H1 (cell line): Measurements from ENCODE around the gene PSORS1C1. TPM values are rescaled to one million over a fixed set of nuclear protein-coding genes. Genes with fewer than 3 reads are reported as not detected.

Experiments used
- CTCF ChIA-PET: fragments of 300-600 bp; sonication (Branson Sonifier 250); formaldehyde crosslinking; loops from one replicate; lab custom pipeline; 2021; ENCODE audit not compliant: partially characterized antibody; lab: Charles Lee
- POLR2A ChIA-PET: fragments of 300-600 bp; sonication (Branson Sonifier 250); formaldehyde crosslinking; loops from one replicate; lab custom pipeline; 2021; ENCODE audit warnings: inconsistent platforms; ENCODE audit not compliant: partially characterized antibody; lab: Charles Lee
- DNase-seq, 2 experiments: peaks; one replicate each; pipeline versions ENCODE4 v3.0.0 to v3.0.0-alpha.2; 2010 to 2022; ENCODE audit warnings: low spot score in 2 of 2, low read depth in 1 of 2, mixed read lengths in 1 of 2
- FAIRE-seq: peaks from 2 replicates; lab custom pipeline; 2011; peaks lifted over from hg19 to GRCh38; lab: Jason Lieb, UNC
- H2AFZ ChIP-seq: 2 replicates; pipeline ENCODE4 v1.8.1; 2012; ENCODE audit warnings: low read length, inconsistent platforms
- H2AK5ac ChIP-seq: 2 replicates; pipeline ENCODE4 v1.6.1; 2013; ENCODE audit warnings: low read depth, low read length
- H2BK120ac ChIP-seq: replicated peaks from 2 replicates; pipeline ENCODE3; 2013; ENCODE audit warnings: low read depth, low read length, inconsistent platforms
- H2BK12ac ChIP-seq: 2 replicates; pipeline ENCODE4 v1.6.1; 2013; ENCODE audit warnings: low read depth, low read length
- H2BK15ac ChIP-seq: 2 replicates; pipeline ENCODE4 v1.6.1; 2013; ENCODE audit warnings: low read length
- H2BK20ac ChIP-seq: 2 replicates; pipeline ENCODE4 v1.6.1; 2013; ENCODE audit warnings: low read length
- H2BK5ac ChIP-seq: 2 replicates; pipeline ENCODE4 v1.6.1; 2013; ENCODE audit warnings: low read depth, low read length
- H3K14ac ChIP-seq: 2 replicates; pipeline ENCODE4 v1.6.1; 2013; ENCODE audit warnings: inconsistent platforms; ENCODE audit not compliant: insufficient read length
- H3K18ac ChIP-seq: 2 replicates; pipeline ENCODE4 v1.6.1; 2013; ENCODE audit warnings: low read length; ENCODE audit errors: extremely low read depth
- H3K23ac ChIP-seq: 2 replicates; pipeline ENCODE4 v1.6.1; 2013; ENCODE audit warnings: inconsistent platforms; ENCODE audit not compliant: insufficient read length
- H3K23me2 ChIP-seq: 2 replicates; pipeline ENCODE4 v1.6.1; 2013; ENCODE audit warnings: low read depth, low read length
- H3K27ac ChIP-seq: 2 replicates; pipeline ENCODE4 v1.6.1; 2011; ENCODE audit warnings: low read depth, low read length, inconsistent platforms
- H3K27me3 ChIP-seq, 4 experiments: replicated peaks in 1 of 4; 1 replicate in 1 of 4; 2 replicates in 3 of 4; pipeline versions ENCODE4 v1.6.1 to v1.8.1; 2011 to 2013; ENCODE audit warnings: low read length in 3 of 4, mild to moderate bottlenecking in 3 of 4, inconsistent platforms in 2 of 4, mixed read lengths in 2 of 4, moderate library complexity in 1 of 4; ENCODE audit not compliant: control insufficient read depth in 3 of 4, insufficient read depth in 3 of 4; ENCODE audit errors: extremely low read depth in 1 of 4
- H3K36me3 ChIP-seq, 4 experiments: 2 replicates each; pipeline versions ENCODE4 v1.6.1 to v1.8.1; 2011 to 2013; ENCODE audit warnings: mild to moderate bottlenecking in 4 of 4, low read length in 3 of 4, moderate library complexity in 2 of 4, control low read depth in 1 of 4, inconsistent platforms in 1 of 4; ENCODE audit not compliant: insufficient read depth in 4 of 4, control insufficient read depth in 2 of 4
- H3K4ac ChIP-seq: replicated peaks from 2 replicates; pipeline ENCODE3; 2013; ENCODE audit warnings: low read length, low read depth, mixed read lengths, inconsistent platforms; ENCODE audit not compliant: insufficient read length
- H3K4me1 ChIP-seq, 4 experiments: replicated peaks in 1 of 4; 1 replicate in 1 of 4; 2 replicates in 3 of 4; pipeline versions ENCODE4 v1.6.1 to v1.8.1; 2011 to 2013; ENCODE audit warnings: low read length in 3 of 4, inconsistent platforms in 2 of 4, mixed read lengths in 1 of 4; ENCODE audit not compliant: insufficient read depth in 4 of 4, control insufficient read depth in 3 of 4
- H3K4me2 ChIP-seq, 2 experiments: 2 replicates each; pipeline versions ENCODE4 v1.6.1 to v1.8.1; 2011 to 2013; ENCODE audit warnings: low read depth in 2 of 2, low read length in 2 of 2, control low read depth in 1 of 2, inconsistent platforms in 1 of 2, mild to moderate bottlenecking in 1 of 2; ENCODE audit not compliant: insufficient read depth in 1 of 2
- H3K4me3 ChIP-seq, 4 experiments: fragments of 200-600, 300-600 bp in 1 of 4; sonication (generic), shearing (Covaris generic), sonication (Bioruptor Twin) in 1 of 4; 2 replicates each; pipeline versions ENCODE4 v1.5.1 to v1.8.1; 2011 to 2016; ENCODE audit warnings: low read length in 4 of 4, low read depth in 3 of 4, control low read depth in 2 of 4, inconsistent platforms in 2 of 4, mild to moderate bottlenecking in 2 of 4, mixed read lengths in 1 of 4, moderate library complexity in 1 of 4; ENCODE audit not compliant: insufficient read depth in 2 of 4; ENCODE audit errors: extremely low read depth in 1 of 4
- H3K56ac ChIP-seq: replicated peaks from 2 replicates; pipeline ENCODE3; 2013; ENCODE audit warnings: low read depth, mild to moderate bottlenecking, mixed read lengths, low read length, inconsistent platforms; ENCODE audit not compliant: insufficient read length
- H3K79me1 ChIP-seq: 2 replicates; pipeline ENCODE4 v1.6.1; 2013; ENCODE audit warnings: low read depth, low read length, control low read depth
- H3K79me2 ChIP-seq, 2 experiments: 2 replicates each; pipeline versions ENCODE4 v1.6.1 to v1.8.1; 2012 to 2013; ENCODE audit warnings: low read length in 2 of 2, mild to moderate bottlenecking in 2 of 2, inconsistent platforms in 1 of 2; ENCODE audit not compliant: insufficient read depth in 2 of 2, control insufficient read depth in 1 of 2
- H3K9ac ChIP-seq, 4 experiments: replicated peaks in 1 of 4; 1 replicate in 1 of 4; 2 replicates in 3 of 4; pipeline versions ENCODE4 v1.6.1 to v1.8.1; 2011 to 2013; ENCODE audit warnings: low read depth in 3 of 4, low read length in 3 of 4, control low read depth in 2 of 4, mild to moderate bottlenecking in 2 of 4, moderate library complexity in 2 of 4, inconsistent platforms in 1 of 4; ENCODE audit errors: extremely low read depth in 1 of 4
- H3K9me3 ChIP-seq, 2 experiments: 2 replicates each; pipeline versions ENCODE4 v1.6.1 to v1.8.1; 2012 to 2013; ENCODE audit warnings: mild to moderate bottlenecking in 2 of 2, moderate library complexity in 2 of 2, control low read depth in 1 of 2, inconsistent platforms in 1 of 2, low read depth in 1 of 2, low read length in 1 of 2, mixed read lengths in 1 of 2; ENCODE audit not compliant: insufficient read depth in 2 of 2
- H4K20me1 ChIP-seq, 2 experiments: replicated peaks in 1 of 2; 2 replicates each; pipeline versions ENCODE3 to v1.8.1; 2011 to 2013; ENCODE audit warnings: inconsistent platforms in 2 of 2, low read length in 2 of 2, mild to moderate bottlenecking in 1 of 2; ENCODE audit not compliant: insufficient read depth in 2 of 2, control insufficient read depth in 1 of 2
- H4K5ac ChIP-seq: 2 replicates; pipeline ENCODE4 v1.6.1; 2013; ENCODE audit warnings: low read length, low read depth, mixed read lengths, inconsistent platforms; ENCODE audit not compliant: insufficient read length
- H4K8ac ChIP-seq: 2 replicates; pipeline ENCODE4 v1.8.0; 2013; ENCODE audit warnings: mild to moderate bottlenecking, moderate library complexity, low read length, inconsistent platforms; ENCODE audit not compliant: insufficient read depth; ENCODE audit errors: extremely low read depth
- H4K91ac ChIP-seq: replicated peaks from 2 replicates; pipeline ENCODE3; 2013; ENCODE audit warnings: low read length, mixed read lengths, inconsistent platforms; ENCODE audit not compliant: insufficient read length
- WGBS, 2 experiments: shearing (Covaris generic) in 1 of 2; methylation state at CpG; one replicate each; pipeline versions ENCODE4 v1.1.6 to v1.1.7; 2013 to 2015; ENCODE audit warnings: low lambda C conversion rate in 2 of 2, mixed read lengths in 2 of 2, inconsistent platforms in 1 of 2, low coverage in 1 of 2, missing lambda C conversion rate in 1 of 2; ENCODE audit not compliant: insufficient replicate concordance in 2 of 2, insufficient coverage in 1 of 2, insufficient read length in 1 of 2; ENCODE audit errors: extremely low coverage in 1 of 2, missing lambda C conversion rate in 1 of 2; 5-methylcytosine and 5-hydroxymethylcytosine counted together
- polyA plus RNA-seq, 7 experiments: library from polyadenylated mRNA; depleted of rRNA in 3 of 7; stranded (reverse) in 5 of 7; unstranded in 2 of 7; fragments of >200 nt in 5 of 7; fragments of 200-250 nt in 2 of 7; gene quantifications; 1 replicate in 5 of 7; 2 replicates in 1 of 7; 4 replicates in 1 of 7; pipeline versions ENCODE4 v1.2.1 to v1.2.3, GENCODE V29; 2011 to 2013; ENCODE audit warnings: missing spikeins in 2 of 7, mixed read lengths in 2 of 7
- total RNA-seq: library from RNA; stranded (reverse); fragmentation: NEBNext Ultra II Directional; extraction: Animal tissue kit (Norgen Biotek cat#: 25700); gene quantifications from 2 replicates; pipeline ENCODE4 v1.2.1, GENCODE V29; 2021

The PSORS1C1 gene
- total and polyA plus RNA-seq, 2 of the 8 experiments (the other 6 are each of a cell fraction or from before 2014, with no cell fraction given), result 0.12 to 0.52 TPM

- no peak overlapping the region for H3K23ac ChIP-seq
- ChIA-PET POLR2A (interaction anchor here (0.6 to 3.2 kb wide), 7 partner anchors 9 to 184 kb away, joined by 3 to 17 read pairs (median 4); partner anchors contain the start of gene VARS2), CTCF (interaction anchor here (0.6 to 4.4 kb wide), 37 partner anchors 9 to 339 kb away, joined by 3 to 143 read pairs (median 5); partner anchors contain the start of genes DDR1, MUCL3, SFTA2 and VARS2)
- no peak overlapping the region for H2BK120ac ChIP-seq
- H4K8ac ChIP-seq, result no peak overlapping the region
- H2BK20ac ChIP-seq, result no peak overlapping the region
- no peak overlapping the region for H4K5ac ChIP-seq
- H2BK12ac ChIP-seq, result no peak overlapping the region; the same call in 1 of the 2 replicates
- H4K20me1 ChIP-seq, result no peaks in the 10 kb centered on the region
- WGBS, 2 experiments, result 10% methylated on average over 6 of the region's 6 CpGs; no CpG with 5 or more reads in 1 of the 2 experiments
- FAIRE-seq (peak; percentile 95), DNase-seq (peak; percentile 52 to 53)
- no peaks in the 10 kb centered on the region for H3K79me2 ChIP-seq
- no peak overlapping the region for H3K9ac ChIP-seq
- no peak overlapping the region for H2AK5ac ChIP-seq
- H2AFZ ChIP-seq, result 0 out of 2 replicates have a peak overlapping the region, but pooled peaks have one; percentile 17
- no peaks in the 10 kb centered on the region for H3K36me3 ChIP-seq
- no peak overlapping the region for H3K14ac ChIP-seq
- H3K79me1 ChIP-seq, result no peaks in the 10 kb centered on the region
- H3K27me3 ChIP-seq, result no peaks in the 10 kb centered on the region
- no peak overlapping the region for H3K4ac ChIP-seq
- H4K91ac ChIP-seq, result no peak overlapping the region
- H3K27ac ChIP-seq, result no peak overlapping the region; the same call in 1 of the 2 replicates
- H3K9me3 ChIP-seq, result 0 out of 4 replicates have a peak, but pooled peaks cover 0 to 3% of the 10 kb centered on the region in 2 experiments
- H3K18ac ChIP-seq, result peak overlapping the region; percentile 43; the same call in 1 of the 2 replicates
- no peak overlapping the region for H3K56ac ChIP-seq
- H3K4me3 ChIP-seq, result peak overlapping the region in 2 of 4 experiments; percentile 8 to 10; a peak in 2 of 8 replicates
- peaks cover 3 to 15% (median 7%) of the 10 kb centered on the region in 4 experiments; a peak in 6 of 7 replicates for H3K4me1 ChIP-seq
- H2BK15ac ChIP-seq, result no peak overlapping the region
- H3K23me2 ChIP-seq, result no peaks in the 10 kb centered on the region
- H2BK5ac ChIP-seq, result peak overlapping the region; percentile 40; the same call in 1 of the 2 replicates
- peak overlapping the region; percentile 0 to 51; a peak in 2 of 4 replicates for H3K4me2 ChIP-seq
Observed at GRCh38 chr6:31070711-31071197, 43.8 kb upstream of the PSORS1C1 start.
